Measurements from ENCODE around the gene C3orf49.

The C3orf49 gene

DNA sequence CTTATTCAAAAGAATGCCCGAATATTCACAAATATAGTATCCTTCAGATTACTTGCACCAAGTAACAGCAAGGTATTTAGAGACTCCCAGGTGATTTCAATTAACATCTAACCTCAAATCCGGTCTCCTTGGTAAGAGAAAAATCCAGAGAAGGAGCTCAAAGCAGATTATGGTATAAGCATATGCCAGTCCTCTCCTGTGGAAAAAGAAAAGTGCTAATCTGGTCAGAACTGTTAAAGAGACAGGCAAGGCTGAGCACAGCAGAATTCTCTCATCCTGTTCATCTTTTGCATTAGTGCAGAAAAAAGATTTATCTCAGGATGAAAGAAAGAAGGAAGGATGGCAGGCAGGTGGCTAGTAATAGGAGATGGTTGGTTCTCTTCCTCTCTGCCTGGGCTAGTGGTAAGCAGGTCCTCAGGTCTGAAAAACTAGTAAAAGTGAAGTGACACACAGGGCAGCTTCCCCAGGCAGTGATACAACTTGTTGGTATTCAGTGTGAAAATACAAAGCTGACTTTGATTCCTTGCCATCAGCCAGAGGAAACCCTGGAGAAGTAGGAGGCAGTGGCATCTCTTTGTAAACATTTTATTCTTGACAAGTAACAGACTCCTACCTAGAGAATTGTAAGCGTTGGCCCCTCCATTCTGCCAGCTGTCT lies 58.8 kb downstream of the C3orf49 start:
- Histone ChIP-seq H3K4me3 (no peak overlapping the region), H3K27ac (no peak overlapping the region)
- DNase-seq (ENCODE audit: low spot score) = no peak
- TF ChIP-seq, protein P1, sequence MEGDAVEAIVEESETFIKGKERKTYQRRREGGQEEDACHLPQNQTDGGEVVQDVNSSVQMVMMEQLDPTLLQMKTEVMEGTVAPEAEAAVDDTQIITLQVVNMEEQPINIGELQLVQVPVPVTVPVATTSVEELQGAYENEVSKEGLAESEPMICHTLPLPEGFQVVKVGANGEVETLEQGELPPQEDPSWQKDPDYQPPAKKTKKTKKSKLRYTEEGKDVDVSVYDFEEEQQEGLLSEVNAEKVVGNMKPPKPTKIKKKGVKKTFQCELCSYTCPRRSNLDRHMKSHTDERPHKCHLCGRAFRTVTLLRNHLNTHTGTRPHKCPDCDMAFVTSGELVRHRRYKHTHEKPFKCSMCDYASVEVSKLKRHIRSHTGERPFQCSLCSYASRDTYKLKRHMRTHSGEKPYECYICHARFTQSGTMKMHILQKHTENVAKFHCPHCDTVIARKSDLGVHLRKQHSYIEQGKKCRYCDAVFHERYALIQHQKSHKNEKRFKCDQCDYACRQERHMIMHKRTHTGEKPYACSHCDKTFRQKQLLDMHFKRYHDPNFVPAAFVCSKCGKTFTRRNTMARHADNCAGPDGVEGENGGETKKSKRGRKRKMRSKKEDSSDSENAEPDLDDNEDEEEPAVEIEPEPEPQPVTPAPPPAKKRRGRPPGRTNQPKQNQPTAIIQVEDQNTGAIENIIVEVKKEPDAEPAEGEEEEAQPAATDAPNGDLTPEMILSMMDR (IDR thresholded peaks at IDR 0.05) = no peak

DNA sequence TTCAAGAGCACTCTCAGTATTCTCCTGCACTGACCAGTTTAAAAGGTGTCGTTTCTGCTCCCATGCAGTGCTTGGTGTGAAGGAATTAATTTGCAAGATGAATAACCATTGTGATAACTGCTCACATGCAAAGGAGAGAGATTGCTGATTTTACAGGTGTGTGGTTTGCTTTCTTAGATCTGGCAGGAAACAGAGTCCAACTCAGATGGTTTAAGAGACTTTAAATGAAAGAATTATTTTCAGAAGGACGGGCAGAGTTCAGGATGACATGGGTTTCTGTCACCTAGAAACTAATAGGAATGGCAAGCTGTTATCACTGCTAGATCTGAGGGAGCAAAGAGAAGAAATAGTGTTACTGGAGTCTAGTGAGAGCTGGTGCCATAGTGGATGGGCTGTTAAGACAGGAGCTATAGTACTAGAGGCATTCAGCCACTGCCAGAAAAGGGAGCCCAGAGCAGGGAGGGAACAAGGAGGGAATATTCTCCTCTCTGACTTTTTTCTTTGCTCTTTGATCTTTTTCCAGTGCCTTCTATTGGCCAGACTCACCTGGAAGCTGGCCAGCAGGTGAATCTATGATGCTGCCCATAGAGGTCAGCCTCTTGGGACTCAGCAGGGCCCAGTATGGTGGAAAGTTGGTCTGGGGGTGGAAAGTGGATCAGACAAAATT lies 59.4 kb downstream of the C3orf49 start:
- DNase-seq (ENCODE audit: low spot score) = no peak
- Histone ChIP-seq H3K4me3 (no peak overlapping the region), H3K27ac (no peak overlapping the region)
- TF ChIP-seq, protein P1 (IDR thresholded peaks at IDR 0.05) = no peak

DNA sequence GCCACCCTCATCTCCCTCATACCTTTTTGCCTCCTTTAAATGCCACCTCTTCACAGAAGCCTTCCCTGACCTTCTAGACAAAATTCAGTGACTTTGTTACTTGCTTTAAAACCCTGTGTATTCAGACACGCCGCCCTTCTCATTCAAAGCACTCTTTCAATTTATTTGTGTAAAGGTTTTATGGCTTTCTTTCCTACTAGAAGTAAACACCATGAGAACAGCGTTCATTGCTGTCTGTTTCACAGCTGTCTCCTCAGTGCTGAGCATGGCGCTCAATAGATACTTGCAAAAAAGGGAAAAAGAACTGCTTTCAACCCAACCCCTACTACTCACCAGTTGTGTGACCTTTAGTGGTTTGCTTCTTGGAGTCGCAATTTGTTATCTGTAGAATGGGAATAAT lies 61.6 kb downstream of the C3orf49 start:
- H3K4me3 ChIP-seq = no peak overlapping the region
- DNase-seq (ENCODE audit: low spot score) = no peak
- no peak overlapping the region for H3K27ac ChIP-seq
- TF ChIP-seq, protein P1 (IDR thresholded peaks at IDR 0.05) = no peak

DNA sequence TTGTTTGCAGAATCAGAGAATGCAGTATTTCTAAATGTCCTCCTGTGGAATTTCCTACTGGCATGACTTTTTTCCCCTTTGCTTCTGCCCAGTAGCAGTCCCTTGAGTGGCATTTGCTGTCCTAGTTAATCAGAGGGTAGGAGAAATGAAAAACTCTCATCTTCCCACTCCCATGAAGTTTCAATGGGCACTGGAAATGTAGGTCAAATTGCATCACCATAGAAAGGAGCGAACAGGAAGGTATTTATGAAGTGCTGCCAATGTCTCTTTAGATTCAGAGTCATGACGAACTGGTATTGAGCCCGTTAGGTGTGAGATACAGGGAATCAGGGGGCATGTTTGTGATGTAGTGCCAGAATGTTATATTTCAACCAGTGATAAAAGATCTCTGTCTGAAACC lies 67.8 kb downstream of the C3orf49 start:
- TF ChIP-seq, protein P1 (IDR thresholded peaks at IDR 0.05) = no peak
- Histone ChIP-seq H3K4me3 (no peak overlapping the region), H3K27ac (no peak overlapping the region)
- no peak for DNase-seq (ENCODE audit: low spot score)

DNA sequence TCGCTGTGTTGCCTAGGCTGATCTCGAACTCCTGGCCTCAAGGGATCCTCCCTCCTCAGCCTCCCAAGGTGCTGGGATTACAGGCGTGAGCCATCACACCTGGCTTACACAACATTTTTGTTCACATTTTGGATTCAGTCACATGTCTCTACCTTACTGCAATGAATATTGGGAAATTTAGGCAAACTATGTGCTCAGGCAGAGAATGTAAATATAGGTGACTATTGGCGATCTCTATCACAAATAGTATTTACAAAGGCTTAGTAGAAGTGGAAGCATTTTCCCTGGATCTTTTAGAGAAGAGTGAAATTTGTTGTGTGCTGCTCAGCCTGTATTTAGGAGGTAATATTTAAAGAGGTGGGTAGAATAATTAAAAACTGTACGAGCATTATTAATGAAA lies 72.4 kb downstream of the C3orf49 start:
- Histone ChIP-seq H3K27ac (no peak overlapping the region), H3K4me3 (no peak overlapping the region)
- TF ChIP-seq, protein P1 (IDR thresholded peaks at IDR 0.05) = no peak
- DNase-seq (ENCODE audit: low spot score) = no peak

DNA sequence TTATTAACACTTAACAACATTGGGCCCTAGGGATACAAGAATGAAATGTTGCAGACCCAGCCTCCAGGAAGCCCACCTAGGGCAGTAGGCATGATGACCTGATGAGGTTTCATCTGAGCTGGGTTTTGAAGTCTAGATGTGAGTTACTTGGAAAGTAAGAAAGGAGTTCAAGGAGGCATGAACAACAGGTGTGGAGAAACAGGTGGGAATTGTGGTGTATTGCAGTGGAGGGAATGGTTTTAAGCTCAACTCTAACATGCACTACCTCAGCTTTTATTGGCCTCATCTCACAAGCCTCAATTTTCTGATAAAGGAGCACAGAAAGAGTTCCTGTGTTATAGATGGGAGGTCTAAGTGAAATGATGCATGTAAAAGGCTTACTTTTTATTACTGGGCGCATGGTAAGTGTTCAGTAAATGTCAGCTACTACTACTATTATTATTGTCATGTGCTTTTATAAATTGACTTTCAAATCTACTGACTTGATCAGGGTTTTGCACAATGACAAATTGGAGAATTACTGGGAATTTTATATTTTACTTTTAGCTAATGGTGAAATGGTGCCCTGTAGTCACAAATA lies 73.8 kb downstream of the C3orf49 start:
- no peak for DNase-seq (ENCODE audit: low spot score)
- no peak overlapping the region for H3K4me3 ChIP-seq
- TF ChIP-seq, protein P1 (IDR thresholded peaks at IDR 0.05) = no peak
- no peak overlapping the region for H3K27ac ChIP-seq

All from coronary artery (tissue), 2 donors.